H1 (cell line): Measurements from ENCODE around the gene GNG8. TPM values are rescaled to one million over a fixed set of nuclear protein-coding genes. Genes with fewer than 3 reads are reported as not detected.

Source experiments
- CTCF ChIA-PET: fragments of 300-600 bp; sonication (Branson Sonifier 250); formaldehyde crosslinking; loops from one replicate; lab custom pipeline; 2021; ENCODE audit not compliant: partially characterized antibody; lab: Charles Lee
- POLR2A ChIA-PET: fragments of 300-600 bp; sonication (Branson Sonifier 250); formaldehyde crosslinking; loops from one replicate; lab custom pipeline; 2021; ENCODE audit warnings: inconsistent platforms; ENCODE audit not compliant: partially characterized antibody; lab: Charles Lee
- DNase-seq, 2 experiments: peaks; one replicate each; pipeline versions ENCODE4 v3.0.0 to v3.0.0-alpha.2; 2010 to 2022; ENCODE audit warnings: low spot score in 2 of 2, low read depth in 1 of 2, mixed read lengths in 1 of 2
- FAIRE-seq: peaks from 2 replicates; lab custom pipeline; 2011; peaks lifted over from hg19 to GRCh38; lab: Jason Lieb, UNC
- H2AFZ ChIP-seq: 2 replicates; pipeline ENCODE4 v1.8.1; 2012; ENCODE audit warnings: low read length, inconsistent platforms
- H2AK5ac ChIP-seq: 2 replicates; pipeline ENCODE4 v1.6.1; 2013; ENCODE audit warnings: low read depth, low read length
- H2BK120ac ChIP-seq: replicated peaks from 2 replicates; pipeline ENCODE3; 2013; ENCODE audit warnings: low read depth, low read length, inconsistent platforms
- H2BK12ac ChIP-seq: 2 replicates; pipeline ENCODE4 v1.6.1; 2013; ENCODE audit warnings: low read depth, low read length
- H2BK15ac ChIP-seq: 2 replicates; pipeline ENCODE4 v1.6.1; 2013; ENCODE audit warnings: low read length
- H2BK20ac ChIP-seq: 2 replicates; pipeline ENCODE4 v1.6.1; 2013; ENCODE audit warnings: low read length
- H2BK5ac ChIP-seq: 2 replicates; pipeline ENCODE4 v1.6.1; 2013; ENCODE audit warnings: low read depth, low read length
- H3K14ac ChIP-seq: 2 replicates; pipeline ENCODE4 v1.6.1; 2013; ENCODE audit warnings: inconsistent platforms; ENCODE audit not compliant: insufficient read length
- H3K18ac ChIP-seq: 2 replicates; pipeline ENCODE4 v1.6.1; 2013; ENCODE audit warnings: low read length; ENCODE audit errors: extremely low read depth
- H3K23ac ChIP-seq: 2 replicates; pipeline ENCODE4 v1.6.1; 2013; ENCODE audit warnings: inconsistent platforms; ENCODE audit not compliant: insufficient read length
- H3K23me2 ChIP-seq: 2 replicates; pipeline ENCODE4 v1.6.1; 2013; ENCODE audit warnings: low read depth, low read length
- H3K27ac ChIP-seq: 2 replicates; pipeline ENCODE4 v1.6.1; 2011; ENCODE audit warnings: low read depth, low read length, inconsistent platforms
- H3K27me3 ChIP-seq, 4 experiments: replicated peaks in 1 of 4; 1 replicate in 1 of 4; 2 replicates in 3 of 4; pipeline versions ENCODE4 v1.6.1 to v1.8.1; 2011 to 2013; ENCODE audit warnings: low read length in 3 of 4, mild to moderate bottlenecking in 3 of 4, inconsistent platforms in 2 of 4, mixed read lengths in 2 of 4, moderate library complexity in 1 of 4; ENCODE audit not compliant: control insufficient read depth in 3 of 4, insufficient read depth in 3 of 4; ENCODE audit errors: extremely low read depth in 1 of 4
- H3K36me3 ChIP-seq, 4 experiments: 2 replicates each; pipeline versions ENCODE4 v1.6.1 to v1.8.1; 2011 to 2013; ENCODE audit warnings: mild to moderate bottlenecking in 4 of 4, low read length in 3 of 4, moderate library complexity in 2 of 4, control low read depth in 1 of 4, inconsistent platforms in 1 of 4; ENCODE audit not compliant: insufficient read depth in 4 of 4, control insufficient read depth in 2 of 4
- H3K4ac ChIP-seq: replicated peaks from 2 replicates; pipeline ENCODE3; 2013; ENCODE audit warnings: low read length, low read depth, mixed read lengths, inconsistent platforms; ENCODE audit not compliant: insufficient read length
- H3K4me1 ChIP-seq, 4 experiments: replicated peaks in 1 of 4; 1 replicate in 1 of 4; 2 replicates in 3 of 4; pipeline versions ENCODE4 v1.6.1 to v1.8.1; 2011 to 2013; ENCODE audit warnings: low read length in 3 of 4, inconsistent platforms in 2 of 4, mixed read lengths in 1 of 4; ENCODE audit not compliant: insufficient read depth in 4 of 4, control insufficient read depth in 3 of 4
- H3K4me2 ChIP-seq, 2 experiments: 2 replicates each; pipeline versions ENCODE4 v1.6.1 to v1.8.1; 2011 to 2013; ENCODE audit warnings: low read depth in 2 of 2, low read length in 2 of 2, control low read depth in 1 of 2, inconsistent platforms in 1 of 2, mild to moderate bottlenecking in 1 of 2; ENCODE audit not compliant: insufficient read depth in 1 of 2
- H3K4me3 ChIP-seq, 4 experiments: fragments of 200-600, 300-600 bp in 1 of 4; sonication (generic), shearing (Covaris generic), sonication (Bioruptor Twin) in 1 of 4; 2 replicates each; pipeline versions ENCODE4 v1.5.1 to v1.8.1; 2011 to 2016; ENCODE audit warnings: low read length in 4 of 4, low read depth in 3 of 4, control low read depth in 2 of 4, inconsistent platforms in 2 of 4, mild to moderate bottlenecking in 2 of 4, mixed read lengths in 1 of 4, moderate library complexity in 1 of 4; ENCODE audit not compliant: insufficient read depth in 2 of 4; ENCODE audit errors: extremely low read depth in 1 of 4
- H3K56ac ChIP-seq: replicated peaks from 2 replicates; pipeline ENCODE3; 2013; ENCODE audit warnings: low read depth, mild to moderate bottlenecking, mixed read lengths, low read length, inconsistent platforms; ENCODE audit not compliant: insufficient read length
- H3K79me1 ChIP-seq: 2 replicates; pipeline ENCODE4 v1.6.1; 2013; ENCODE audit warnings: low read depth, low read length, control low read depth
- H3K79me2 ChIP-seq, 2 experiments: 2 replicates each; pipeline versions ENCODE4 v1.6.1 to v1.8.1; 2012 to 2013; ENCODE audit warnings: low read length in 2 of 2, mild to moderate bottlenecking in 2 of 2, inconsistent platforms in 1 of 2; ENCODE audit not compliant: insufficient read depth in 2 of 2, control insufficient read depth in 1 of 2
- H3K9ac ChIP-seq, 4 experiments: replicated peaks in 1 of 4; 1 replicate in 1 of 4; 2 replicates in 3 of 4; pipeline versions ENCODE4 v1.6.1 to v1.8.1; 2011 to 2013; ENCODE audit warnings: low read depth in 3 of 4, low read length in 3 of 4, control low read depth in 2 of 4, mild to moderate bottlenecking in 2 of 4, moderate library complexity in 2 of 4, inconsistent platforms in 1 of 4; ENCODE audit errors: extremely low read depth in 1 of 4
- H3K9me3 ChIP-seq, 2 experiments: 2 replicates each; pipeline versions ENCODE4 v1.6.1 to v1.8.1; 2012 to 2013; ENCODE audit warnings: mild to moderate bottlenecking in 2 of 2, moderate library complexity in 2 of 2, control low read depth in 1 of 2, inconsistent platforms in 1 of 2, low read depth in 1 of 2, low read length in 1 of 2, mixed read lengths in 1 of 2; ENCODE audit not compliant: insufficient read depth in 2 of 2
- H4K20me1 ChIP-seq, 2 experiments: replicated peaks in 1 of 2; 2 replicates each; pipeline versions ENCODE3 to v1.8.1; 2011 to 2013; ENCODE audit warnings: inconsistent platforms in 2 of 2, low read length in 2 of 2, mild to moderate bottlenecking in 1 of 2; ENCODE audit not compliant: insufficient read depth in 2 of 2, control insufficient read depth in 1 of 2
- H4K5ac ChIP-seq: 2 replicates; pipeline ENCODE4 v1.6.1; 2013; ENCODE audit warnings: low read length, low read depth, mixed read lengths, inconsistent platforms; ENCODE audit not compliant: insufficient read length
- H4K8ac ChIP-seq: 2 replicates; pipeline ENCODE4 v1.8.0; 2013; ENCODE audit warnings: mild to moderate bottlenecking, moderate library complexity, low read length, inconsistent platforms; ENCODE audit not compliant: insufficient read depth; ENCODE audit errors: extremely low read depth
- H4K91ac ChIP-seq: replicated peaks from 2 replicates; pipeline ENCODE3; 2013; ENCODE audit warnings: low read length, mixed read lengths, inconsistent platforms; ENCODE audit not compliant: insufficient read length
- ATF3 ChIP-seq: IDR thresholded peaks from 2 replicates; pipeline ENCODE4 v1.6.1; 2011; ENCODE audit warnings: low read depth, mild to moderate bottlenecking, low read length; ENCODE audit not compliant: insufficient read depth
- BCL11A ChIP-seq, 2 experiments: IDR thresholded peaks; one replicate each; pipeline ENCODE4 v1.6.1; 2011; ENCODE audit warnings: low read depth in 2 of 2, low read length in 2 of 2, mild to moderate bottlenecking in 2 of 2
- BRCA1 ChIP-seq: IDR thresholded peaks from 2 replicates; pipeline ENCODE4 v1.6.1; 2012; ENCODE audit warnings: low read depth, low read length, improper control_type of control experiment
- E2F6 ChIP-seq: IDR thresholded peaks from 2 replicates; pipeline ENCODE4 v1.6.1; 2012; ENCODE audit warnings: inconsistent platforms
- EZH2 ChIP-seq: fragments of 200-600 bp; sonication (generic); IDR thresholded peaks from 2 replicates; pipeline ENCODE4 v1.7.1; 2012; ENCODE audit warnings: low read depth, mild to moderate bottlenecking, moderate library complexity, low read length, inconsistent platforms; ENCODE audit not compliant: severe bottlenecking
- GTF2F1 ChIP-seq: IDR thresholded peaks from 2 replicates; pipeline ENCODE4 v1.6.1; 2012; ENCODE audit warnings: low read depth, low read length, improper control_type of control experiment, borderline replicate concordance
- JUN ChIP-seq: IDR thresholded peaks from 2 replicates; pipeline ENCODE4 v1.6.1; 2011; ENCODE audit warnings: low read depth, mild to moderate bottlenecking, improper control_type of control experiment, low read length
- RBBP5 ChIP-seq: IDR thresholded peaks from 2 replicates; pipeline ENCODE4 v1.7.1; 2012; ENCODE audit warnings: low read depth, mild to moderate bottlenecking, inconsistent platforms, low read length, moderate library complexity, borderline replicate concordance
- RNF2 ChIP-seq: fragments of 200-900, 300-1000 bp; sonication (generic); IDR thresholded peaks from 2 replicates; pipeline ENCODE4 v1.7.1; 2016; ENCODE audit warnings: borderline replicate concordance, low read depth, mild to moderate bottlenecking, antibody characterized with exemption, low read length; ENCODE audit not compliant: poor library complexity, severe bottlenecking; ENCODE audit errors: missing control alignments
- SUZ12 ChIP-seq: fragments of 200-600 bp; sonication (generic); IDR thresholded peaks from 2 replicates; pipeline ENCODE4 v1.6.1; 2012; ENCODE audit warnings: mild to moderate bottlenecking, inconsistent platforms, low read length, moderate library complexity, mixed read lengths
- TAF1 ChIP-seq: IDR thresholded peaks from 2 replicates; pipeline ENCODE4 v1.6.1; 2011; ENCODE audit warnings: mild to moderate bottlenecking, low read depth, low read length
- TEAD4 ChIP-seq: IDR thresholded peaks from 2 replicates; pipeline ENCODE4 v1.6.1; 2012; ENCODE audit warnings: low read depth, low read length, inconsistent platforms, mixed read lengths
- ZNF274 ChIP-seq: IDR thresholded peaks from 2 replicates; pipeline ENCODE4 v1.7.0; 2012; ENCODE audit warnings: low read length, borderline replicate concordance; ENCODE audit errors: extremely low read depth
- WGBS, 2 experiments: shearing (Covaris generic) in 1 of 2; methylation state at CpG; one replicate each; pipeline versions ENCODE4 v1.1.6 to v1.1.7; 2013 to 2015; ENCODE audit warnings: low lambda C conversion rate in 2 of 2, mixed read lengths in 2 of 2, inconsistent platforms in 1 of 2, low coverage in 1 of 2, missing lambda C conversion rate in 1 of 2; ENCODE audit not compliant: insufficient replicate concordance in 2 of 2, insufficient coverage in 1 of 2, insufficient read length in 1 of 2; ENCODE audit errors: extremely low coverage in 1 of 2, missing lambda C conversion rate in 1 of 2; 5-methylcytosine and 5-hydroxymethylcytosine counted together
- polyA plus RNA-seq, 7 experiments: library from polyadenylated mRNA; depleted of rRNA in 3 of 7; stranded (reverse) in 5 of 7; unstranded in 2 of 7; fragments of >200 nt in 5 of 7; fragments of 200-250 nt in 2 of 7; gene quantifications; 1 replicate in 5 of 7; 2 replicates in 1 of 7; 4 replicates in 1 of 7; pipeline versions ENCODE4 v1.2.1 to v1.2.3, GENCODE V29; 2011 to 2013; ENCODE audit warnings: missing spikeins in 2 of 7, mixed read lengths in 2 of 7
- total RNA-seq: library from RNA; stranded (reverse); fragmentation: NEBNext Ultra II Directional; extraction: Animal tissue kit (Norgen Biotek cat#: 25700); gene quantifications from 2 replicates; pipeline ENCODE4 v1.2.1, GENCODE V29; 2021

GNG8 gene
- total and polyA plus RNA-seq, 2 of the 8 experiments (the other 6 are each of a cell fraction or from before 2014, with no cell fraction given) = not detected

- Histone ChIP-seq H3K27me3 (no peaks in the 10 kb centered on the region), H3K9ac (no peak overlapping the region), H3K36me3 (no peaks in the 10 kb centered on the region), H3K23ac (no peak overlapping the region), H3K79me1 (no peaks in the 10 kb centered on the region), H4K5ac (no peak overlapping the region), H2BK5ac (no peak overlapping the region), H4K91ac (no peak overlapping the region), H3K4me3 (no peak overlapping the region), H3K4ac (no peak overlapping the region), H2BK120ac (no peak overlapping the region), H4K8ac (no peak overlapping the region), H2BK20ac (no peak overlapping the region), H3K14ac (no peak overlapping the region), H2BK12ac (no peak overlapping the region), H3K4me1 (no peaks in the 10 kb centered on the region), H3K9me3 (no peaks in the 10 kb centered on the region), H3K79me2 (no peaks in the 10 kb centered on the region), H2AFZ (no peak overlapping the region), H2BK15ac (no peak overlapping the region), H3K23me2 (peaks cover 3% of the 10 kb centered on the region; the same call in 1 of the 2 replicates), H3K56ac (no peak overlapping the region), H3K27ac (no peak overlapping the region), H3K18ac (no peak overlapping the region), H4K20me1 (no peaks in the 10 kb centered on the region), H3K4me2 (no peak overlapping the region), H2AK5ac (no peak overlapping the region)
- DNase-seq (no peak), FAIRE-seq (no peak)
- ChIA-PET POLR2A (interaction anchor here (1.1 kb wide), 1 partner anchor 133 kb away, joined by 3 read pairs; no protein-coding TSS in a partner anchor), CTCF (interaction anchor here (0.6 to 1.9 kb wide), 5 partner anchors 16 to 1977 kb away, joined by 3 to 8 read pairs (median 4); no protein-coding TSS in a partner anchor)
- 76% methylated on average over 6 of the region's 6 CpGs; no CpG with 5 or more reads in 1 of the 2 experiments for WGBS, 2 experiments
- no peak for TF ChIP-seq ZNF274
- no peak for TF ChIP-seq TAF1
- no peak for TF ChIP-seq BRCA1
- no peak for TF ChIP-seq RBBP5
- no peak for TF ChIP-seq SUZ12
- no peak for TF ChIP-seq BCL11A (IDR thresholded peaks at IDR 0.05; ENCODE audit: low read depth in 2 of 2, low read length in 2 of 2)
- no peak for TF ChIP-seq E2F6
- no peak for TF ChIP-seq GTF2F1
- no peak for TF ChIP-seq EZH2
- no peak for TF ChIP-seq JUN
- no peak for TF ChIP-seq TEAD4
- TF ChIP-seq RNF2 = no peak
- no peak for TF ChIP-seq ATF3
These were observed 40.0 kb downstream of the GNG8 start for GRCh38 chr19:46596008-46596407.
